Keratinocyte (primary cell): ENCODE measurements around the gene NKD1. TPM values are rescaled to one million over a fixed set of nuclear protein-coding genes. Genes with fewer than 3 reads are reported as not detected.

Experiments
- DNase-seq: peaks from one replicate; pipeline ENCODE4 v3.0.0-alpha.2; 2011; ENCODE audit warnings: low read depth, missing footprints, low spot score
- FAIRE-seq: peaks from 2 replicates; lab custom pipeline; 2011; peaks lifted over from hg19 to GRCh38; lab: Jason Lieb, UNC
- H2AFZ ChIP-seq: 2 replicates; pipeline ENCODE4 v1.6.0; 2012; ENCODE audit warnings: low read length, control low read depth, inconsistent platforms; ENCODE audit not compliant: control insufficient read depth
- H3K27ac ChIP-seq: 2 replicates; pipeline ENCODE4 v1.5.1; 2011; ENCODE audit warnings: low read length; ENCODE audit not compliant: control insufficient read depth, insufficient read depth
- H3K27me3 ChIP-seq: 3 replicates; pipeline ENCODE4 v1.6.0; 2011; ENCODE audit warnings: low read length; ENCODE audit not compliant: control insufficient read depth, insufficient read depth; ENCODE audit errors: extremely low read depth
- H3K36me3 ChIP-seq, 2 experiments: 2 replicates in 1 of 2; 3 replicates in 1 of 2; pipeline ENCODE4 v1.5.1; 2011; ENCODE audit warnings: low read length in 2 of 2, mild to moderate bottlenecking in 1 of 2; ENCODE audit not compliant: control insufficient read depth in 2 of 2, insufficient read depth in 2 of 2; ENCODE audit errors: extremely low read depth in 1 of 2
- H3K4me1 ChIP-seq: 3 replicates; pipeline ENCODE4 v1.5.1; 2011; ENCODE audit warnings: low read length; ENCODE audit not compliant: control insufficient read depth, insufficient read depth; ENCODE audit errors: extremely low read depth
- H3K4me2 ChIP-seq: 3 replicates; pipeline ENCODE4 v1.6.0; 2011; ENCODE audit warnings: low read depth, low read length; ENCODE audit not compliant: control insufficient read depth, insufficient read depth; ENCODE audit errors: extremely low read depth
- H3K4me3 ChIP-seq, 3 experiments: fragments of 200-600 bp in 1 of 3; sonication (generic) in 1 of 3; 2 replicates in 2 of 3; 3 replicates in 1 of 3; pipeline ENCODE4 v1.5.1; 2011 to 2016; ENCODE audit warnings: low read length in 3 of 3, mild to moderate bottlenecking in 3 of 3, control low read depth in 2 of 3, inconsistent platforms in 1 of 3, low read depth in 1 of 3, mixed read lengths in 1 of 3, mixed run types in 1 of 3, moderate library complexity in 1 of 3; ENCODE audit not compliant: control insufficient read depth in 2 of 3, insufficient read depth in 2 of 3; ENCODE audit errors: extremely low read depth in 1 of 3
- H3K79me2 ChIP-seq: 2 replicates; pipeline ENCODE4 v1.6.0; 2012; ENCODE audit warnings: low read length; ENCODE audit not compliant: control insufficient read depth, insufficient read depth
- H3K9ac ChIP-seq: 3 replicates; pipeline ENCODE4 v1.6.0; 2011; ENCODE audit warnings: low read length; ENCODE audit not compliant: control insufficient read depth, insufficient read depth; ENCODE audit errors: extremely low read depth
- H3K9me1 ChIP-seq: 3 replicates; pipeline ENCODE4 v1.6.0; 2011; ENCODE audit warnings: low read length; ENCODE audit not compliant: control insufficient read depth, insufficient read depth; ENCODE audit errors: extremely low read depth
- H3K9me3 ChIP-seq: 2 replicates; pipeline ENCODE4 v1.5.1; 2012; ENCODE audit warnings: low read depth, low read length; ENCODE audit not compliant: control insufficient read depth
- H4K20me1 ChIP-seq: 3 replicates; pipeline ENCODE4 v1.6.0; 2011; ENCODE audit warnings: low read length; ENCODE audit not compliant: control insufficient read depth, insufficient read depth; ENCODE audit errors: extremely low read depth
- EZH2 ChIP-seq: IDR thresholded peaks from one replicate; pipeline ENCODE4 v1.6.1; 2012; ENCODE audit warnings: inconsistent platforms, mild to moderate bottlenecking, low read length, moderate library complexity
- dilution Hi-C: fragments of 300-500 bp; cut with MboI; formaldehyde crosslinking; loops from one replicate; pipeline ENCODE4 v1.7.0; 2020; ENCODE audit warnings: low sequenced_read_pairs; ENCODE audit not compliant: extremely low pct_ligation_motif_present
- polyA plus RNA-seq, 5 experiments: library from polyadenylated mRNA; depleted of rRNA in 3 of 5; stranded (reverse) in 3 of 5; stranded (forward) in 1 of 5; unstranded in 1 of 5; fragments of >200 nt; gene quantifications; 1 replicate in 1 of 5; 2 replicates in 3 of 5; 3 replicates in 1 of 5; pipeline versions ENCODE4 v1.2.1 to v1.2.3, GENCODE V29; 2011 to 2012; ENCODE audit warnings: missing spikeins in 2 of 5, low read depth in 1 of 5, low replicate concordance in 1 of 5
- TF ChIP-seq, protein P1 (sequence below), 3 experiments: IDR thresholded peaks in 1 of 3; conservative IDR thresholded peaks in 1 of 3; optimal IDR thresholded peaks in 1 of 3; 2 replicates in 2 of 3; 3 replicates in 1 of 3; pipeline versions ENCODE3 to v1.5.1; 2011; ENCODE audit warnings: low read length in 3 of 3, mild to moderate bottlenecking in 3 of 3, moderate library complexity in 2 of 3, control low read depth in 1 of 3, inconsistent platforms in 1 of 3; ENCODE audit not compliant: insufficient read depth in 2 of 3; ENCODE audit errors: extremely low read depth in 1 of 3

Gene NKD1
- polyA plus RNA-seq, 1 donor (not counting 4 experiments of a cell fraction or from before 2014, with no cell fraction given), result 0.62 TPM

DNA sequence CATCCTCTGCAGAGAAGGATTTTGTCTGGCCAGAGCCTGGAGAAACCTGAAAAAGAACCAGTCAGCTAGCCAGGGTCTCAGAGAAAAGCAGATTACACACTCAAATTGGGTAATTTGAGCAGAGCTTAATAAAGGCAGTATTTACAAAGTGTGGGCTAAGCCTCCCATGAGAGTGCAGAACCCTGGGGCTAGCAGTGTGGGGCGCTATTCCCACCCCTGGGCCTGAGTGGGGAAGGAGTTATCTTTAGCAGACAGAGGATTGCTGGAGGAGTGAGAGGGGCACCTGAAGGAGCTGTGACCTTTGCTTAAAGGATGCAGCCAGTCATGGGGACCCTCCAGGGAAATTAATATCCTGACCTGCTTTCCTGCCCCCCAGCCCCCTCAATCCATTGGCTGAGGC lies 86.8 kb downstream of the NKD1 start:
- Histone ChIP-seq H3K9ac (no peak overlapping the region), H3K27ac (no peak overlapping the region), H3K9me1 (no peaks in the 10 kb centered on the region), H3K9me3 (no peaks in the 10 kb centered on the region), H3K79me2 (no peaks in the 10 kb centered on the region), H3K4me3 (no peak overlapping the region), H3K4me2 (no peak overlapping the region), H3K4me1 (no peaks in the 10 kb centered on the region), H3K27me3 (no peaks in the 10 kb centered on the region), H4K20me1 (no peaks in the 10 kb centered on the region), H3K36me3 (no peaks in the 10 kb centered on the region), H2AFZ (no peak overlapping the region)
- no peak for TF ChIP-seq EZH2
- TF ChIP-seq, protein P1, sequence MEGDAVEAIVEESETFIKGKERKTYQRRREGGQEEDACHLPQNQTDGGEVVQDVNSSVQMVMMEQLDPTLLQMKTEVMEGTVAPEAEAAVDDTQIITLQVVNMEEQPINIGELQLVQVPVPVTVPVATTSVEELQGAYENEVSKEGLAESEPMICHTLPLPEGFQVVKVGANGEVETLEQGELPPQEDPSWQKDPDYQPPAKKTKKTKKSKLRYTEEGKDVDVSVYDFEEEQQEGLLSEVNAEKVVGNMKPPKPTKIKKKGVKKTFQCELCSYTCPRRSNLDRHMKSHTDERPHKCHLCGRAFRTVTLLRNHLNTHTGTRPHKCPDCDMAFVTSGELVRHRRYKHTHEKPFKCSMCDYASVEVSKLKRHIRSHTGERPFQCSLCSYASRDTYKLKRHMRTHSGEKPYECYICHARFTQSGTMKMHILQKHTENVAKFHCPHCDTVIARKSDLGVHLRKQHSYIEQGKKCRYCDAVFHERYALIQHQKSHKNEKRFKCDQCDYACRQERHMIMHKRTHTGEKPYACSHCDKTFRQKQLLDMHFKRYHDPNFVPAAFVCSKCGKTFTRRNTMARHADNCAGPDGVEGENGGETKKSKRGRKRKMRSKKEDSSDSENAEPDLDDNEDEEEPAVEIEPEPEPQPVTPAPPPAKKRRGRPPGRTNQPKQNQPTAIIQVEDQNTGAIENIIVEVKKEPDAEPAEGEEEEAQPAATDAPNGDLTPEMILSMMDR (optimal IDR thresholded peaks at IDR 0.05 in 1 of 3, IDR thresholded peaks at IDR 0.05 in 1 of 3, conservative IDR thresholded peaks at IDR 0.05 in 1 of 3; ENCODE audit: extremely low read depth in 1 of 3, insufficient read depth in 2 of 3, low read length in 3 of 3), result no peak
- DNase-seq (no peak), FAIRE-seq (no peak)
- dilution Hi-C loops, result no loop called here

DNA sequence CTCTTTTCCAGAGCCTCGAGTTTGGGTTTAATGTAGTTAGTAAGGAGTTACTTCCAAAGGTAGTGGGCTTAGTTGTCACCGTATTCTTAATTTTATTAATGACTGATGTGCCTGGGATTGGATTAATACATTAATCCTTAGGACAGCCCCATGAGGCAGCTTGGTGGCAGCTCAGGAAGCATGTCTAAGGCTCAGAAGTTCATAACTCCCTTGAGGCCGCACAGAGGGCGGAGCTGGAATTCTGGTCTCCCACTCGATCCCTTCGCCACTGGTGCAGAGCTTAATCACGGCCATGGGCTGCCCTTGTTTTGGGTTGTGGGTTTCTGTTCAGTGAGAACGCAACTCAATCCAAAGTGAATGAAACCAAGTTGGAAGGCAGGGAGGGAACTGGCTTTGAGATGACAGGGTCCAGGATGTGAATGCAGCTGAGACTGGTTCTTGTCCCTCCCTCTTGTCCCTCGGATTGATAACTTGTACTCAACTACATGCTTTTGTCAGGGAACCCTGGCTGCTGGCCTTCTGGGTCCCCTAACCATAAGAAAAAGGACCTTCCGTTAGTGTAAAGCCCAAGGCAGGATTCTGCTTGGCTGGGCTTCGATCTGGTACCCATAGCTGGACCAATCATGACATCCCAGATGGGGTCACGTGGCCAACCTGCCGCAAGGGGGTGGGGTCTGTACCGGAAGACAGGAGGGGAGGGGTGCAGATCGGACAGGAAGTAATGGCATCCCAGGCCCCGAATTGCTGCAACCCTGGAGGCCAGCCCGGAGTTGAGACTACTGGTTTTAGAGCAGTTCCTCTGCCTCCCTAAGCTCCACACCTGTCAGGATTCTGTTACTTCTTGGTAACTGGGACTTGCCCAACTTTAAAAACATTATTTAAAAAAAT lies 87.6 kb downstream of the NKD1 start:
- no peak overlapping the region for H3K9ac ChIP-seq
- H3K27me3 ChIP-seq, result no peaks in the 10 kb centered on the region
- no peaks in the 10 kb centered on the region for H3K4me1 ChIP-seq
- no peak overlapping the region for H2AFZ ChIP-seq
- H3K79me2 ChIP-seq, result no peaks in the 10 kb centered on the region
- no peaks in the 10 kb centered on the region for H3K9me1 ChIP-seq
- FAIRE-seq (no peak), DNase-seq (no peak)
- H3K9me3 ChIP-seq, result no peaks in the 10 kb centered on the region
- TF ChIP-seq, protein P1 (optimal IDR thresholded peaks at IDR 0.05 in 1 of 3, IDR thresholded peaks at IDR 0.05 in 1 of 3, conservative IDR thresholded peaks at IDR 0.05 in 1 of 3; ENCODE audit: extremely low read depth in 1 of 3, insufficient read depth in 2 of 3, low read length in 3 of 3), result no peak
- TF ChIP-seq EZH2, result no peak
- H3K36me3 ChIP-seq, result no peaks in the 10 kb centered on the region
- no peaks in the 10 kb centered on the region for H4K20me1 ChIP-seq
- H3K4me2 ChIP-seq, result no peak overlapping the region
- H3K4me3 ChIP-seq, result no peak overlapping the region
- dilution Hi-C loops, result no loop called here
- no peak overlapping the region for H3K27ac ChIP-seq
